Measurements from ENCODE around the gene DOCK3.
"Not testable (repeated sequence)": the region's sequence is repeated elsewhere in the genome, so short reads cannot be mapped to it uniquely, and the experiment has no call there.

DOCK3 gene

GRCh38 chr3:50913260-50913659 is 238.5 kb downstream of the DOCK3 start:
- no peak for DNase-seq

GRCh38 chr3:50922071-50922470 is 247.3 kb downstream of the DOCK3 start:
- DNase-seq, result not testable (repeated sequence)

GRCh38 chr3:50923955-50924354 is 249.2 kb downstream of the DOCK3 start:
- no peak for DNase-seq

GRCh38 chr3:50924638-50925037 is 249.9 kb downstream of the DOCK3 start:
- DNase-seq, result no peak

- no peak for DNase-seq
These were observed 252.1 kb downstream of the DOCK3 start for GRCh38 chr3:50926868-50927267.

- DNase-seq, result no peak
These were observed 255.9 kb downstream of the DOCK3 start for GRCh38 chr3:50930371-50931208.

GRCh38 chr3:50932918-50933317 is 258.2 kb downstream of the DOCK3 start:
- not testable (repeated sequence) for DNase-seq

- DNase-seq, result no peak
These were observed 261.7 kb downstream of the DOCK3 start for GRCh38 chr3:50936389-50936788.

- no peak for DNase-seq
These were observed 272.7 kb downstream of the DOCK3 start for GRCh38 chr3:50947419-50947818.

GRCh38 chr3:50950591-50950990 is 275.9 kb downstream of the DOCK3 start:
- no peak for DNase-seq

GRCh38 chr3:50953825-50954414 is 279.2 kb downstream of the DOCK3 start:
- DNase-seq, result no peak

- no peak for DNase-seq
These were observed 286.7 kb downstream of the DOCK3 start for GRCh38 chr3:50961386-50961785.

- DNase-seq, result peak; percentile 58
These were observed 296.8 kb downstream of the DOCK3 start for GRCh38 chr3:50971487-50971924.

GRCh38 chr3:50972029-50972428 is 297.3 kb downstream of the DOCK3 start:
- no peak for DNase-seq

GRCh38 chr3:50978586-50978985 is 303.9 kb downstream of the DOCK3 start:
- DNase-seq, result not testable (repeated sequence)

- no peak for DNase-seq
These were observed 304.4 kb downstream of the DOCK3 start for GRCh38 chr3:50978991-50979667.

- no peak for DNase-seq
These were observed 308.0 kb downstream of the DOCK3 start for GRCh38 chr3:50982540-50983325.

GRCh38 chr3:50983887-50984286 is 309.2 kb downstream of the DOCK3 start:
- DNase-seq, result no peak

- DNase-seq, result no peak
These were observed 311.2 kb downstream of the DOCK3 start for GRCh38 chr3:50985893-50986292.

- no peak for DNase-seq
These were observed 312.0 kb downstream of the DOCK3 start for GRCh38 chr3:50986726-50987125.

GRCh38 chr3:50994537-50994936 is 319.8 kb downstream of the DOCK3 start:
- no peak for DNase-seq

- no peak for DNase-seq
These were observed 320.5 kb downstream of the DOCK3 start for GRCh38 chr3:50995085-50995824.

All from CD4-positive, alpha-beta T cell treated with Interferon gamma for 1 hour (primary cell).